ENCODE measurements around the gene CHST14. TPM values are rescaled to one million over a fixed set of nuclear protein-coding genes. Genes with fewer than 3 reads are reported as not detected.

Gene CHST14
- total RNA-seq, 1 donor from 2014 or later: 25.7 TPM

- Mint-ChIP-seq H3K27me3 (ENCODE audit: low read depth, unreplicated experiment) (peaks cover 22% of the 10 kb centered on the region), H3K27ac (ENCODE audit: unreplicated experiment) (peak overlapping the region; percentile 96), H3K36me3 (ENCODE audit: low read depth, unreplicated experiment) (peaks cover 3% of the 10 kb centered on the region), H3K4me1 (ENCODE audit: low read depth, unreplicated experiment) (peaks cover 32% of the 10 kb centered on the region), H3K4me3 (ENCODE audit: unreplicated experiment) (peak overlapping the region; percentile 89), H3K9me3 (ENCODE audit: unreplicated experiment) (no peaks in the 10 kb centered on the region)
- Histone ChIP-seq H4K20me1 (ENCODE audit: insufficient read depth, low read length) (peaks cover 23% of the 10 kb centered on the region), H3K79me2 (ENCODE audit: insufficient read depth, low read length) (peaks cover 23% of the 10 kb centered on the region), H3K9ac (ENCODE audit: low read length) (peak overlapping the region; percentile 64), H3K36me3 (ENCODE audit: insufficient read depth, low read length) (no peaks in the 10 kb centered on the region), H3K27me3 (ENCODE audit: insufficient read depth, low read length) (peaks cover 51% of the 10 kb centered on the region), H3K4me1 (ENCODE audit: insufficient read depth, low read length) (peaks cover 24% of the 10 kb centered on the region), H2AFZ (ENCODE audit: low read depth, low read length) (peak overlapping the region; percentile 85), H3K4me3 (ENCODE audit: insufficient read depth, low read depth, low read length) (peak overlapping the region; percentile 54), H3K9me3 (ENCODE audit: insufficient read depth, low read depth, low read length) (no peaks in the 10 kb centered on the region), H3K27ac (ENCODE audit: low read depth, low read length) (no peak overlapping the region), H3K4me2 (ENCODE audit: low read length) (peak overlapping the region; percentile 96)
- DNase-seq (ENCODE audit: low read depth): no peak
- no peak for FAIRE-seq
- TF ChIP-seq CTCF (IDR thresholded peaks at IDR 0.05; ENCODE audit: insufficient read depth, low read depth, low read length) (no peak), EZH2 (IDR thresholded peaks at IDR 0.05; ENCODE audit: insufficient read depth, low read length) (no peak)
These were observed 31.3 kb upstream of the CHST14 start for GRCh38 chr15:40439461-40439959.

- H3K27ac ChIP-seq (ENCODE audit: low read depth, low read length): no peak overlapping the region
- H3K4me3 Mint-ChIP-seq (ENCODE audit: unreplicated experiment): peak overlapping the region; percentile 89
- DNase-seq (ENCODE audit: low read depth): no peak
These were observed 30.6 kb upstream of the CHST14 start for GRCh38 chr15:40439960-40440742.

More at GRCh38 chr15:40439960-40440742, 30.6 kb upstream of the CHST14 start:
- Histone ChIP-seq H4K20me1 (ENCODE audit: insufficient read depth, low read length) (peaks cover 30% of the 10 kb centered on the region), H3K9me3 (ENCODE audit: insufficient read depth, low read depth, low read length) (no peaks in the 10 kb centered on the region), H3K27me3 (ENCODE audit: insufficient read depth, low read length) (peaks cover 44% of the 10 kb centered on the region), H3K4me2 (ENCODE audit: low read length) (peak overlapping the region; percentile 96), H3K79me2 (ENCODE audit: insufficient read depth, low read length) (peaks cover 28% of the 10 kb centered on the region), H3K4me3 (ENCODE audit: insufficient read depth, low read depth, low read length) (peak overlapping the region; percentile 54), H3K4me1 (ENCODE audit: insufficient read depth, low read length) (peaks cover 29% of the 10 kb centered on the region), H3K36me3 (ENCODE audit: insufficient read depth, low read length) (no peaks in the 10 kb centered on the region), H3K9ac (ENCODE audit: low read length) (peak overlapping the region; percentile 64), H2AFZ (ENCODE audit: low read depth, low read length) (peak overlapping the region; percentile 85)
- FAIRE-seq: no peak
- no peaks in the 10 kb centered on the region for H3K9me3 Mint-ChIP-seq (ENCODE audit: unreplicated experiment)
- H3K4me1 Mint-ChIP-seq (ENCODE audit: low read depth, unreplicated experiment): peaks cover 38% of the 10 kb centered on the region
- H3K36me3 Mint-ChIP-seq (ENCODE audit: low read depth, unreplicated experiment): peaks cover 3% of the 10 kb centered on the region
- peaks cover 16% of the 10 kb centered on the region for H3K27me3 Mint-ChIP-seq (ENCODE audit: low read depth, unreplicated experiment)
- H3K27ac Mint-ChIP-seq (ENCODE audit: unreplicated experiment): peak overlapping the region; percentile 96
- TF ChIP-seq CTCF (IDR thresholded peaks at IDR 0.05; ENCODE audit: insufficient read depth, low read depth, low read length) (no peak), EZH2 (IDR thresholded peaks at IDR 0.05; ENCODE audit: insufficient read depth, low read length) (peak; percentile 52)
